ENCODE data around the gene GRM5.
"Not testable (repeated sequence)": the region's sequence is repeated elsewhere in the genome, so short reads cannot be mapped to it uniquely, and the experiment has no call there.

DNA sequence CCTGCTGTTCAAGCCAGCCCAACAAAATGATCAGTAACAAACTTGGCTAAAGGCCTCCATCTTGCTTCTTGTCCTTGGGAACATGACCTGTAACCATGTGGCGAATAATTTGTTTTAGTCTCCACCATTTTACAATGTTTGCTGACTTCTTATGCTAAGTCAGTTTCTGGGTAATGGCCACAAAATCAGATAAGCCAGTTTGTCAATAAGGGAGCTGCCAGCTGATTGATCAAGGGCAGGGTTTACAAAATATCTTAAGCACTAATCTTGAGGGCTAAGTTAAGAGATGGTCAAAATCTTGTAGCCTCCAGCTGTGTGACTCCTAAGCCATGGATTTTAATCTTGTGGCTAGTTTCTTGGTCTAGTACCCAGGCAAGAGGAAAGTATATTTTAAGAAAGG lies 176.9 kb downstream of the GRM5 start:
- TF ChIP-seq CTCF (IDR thresholded peaks at IDR 0.05; ENCODE audit: low read depth, low read length, missing input control); FOXA1 (IDR thresholded peaks at IDR 0.05): not testable (repeated sequence)
